22Rv1 (cell line): ENCODE measurements around the gene SNAPIN.

Experiments
- ZFX ChIP-seq: fragments of 450-650 bp; IDR thresholded peaks from 2 replicates; pipeline ENCODE4 v1.6.1; 2017; ENCODE audit warnings: antibody characterized with exemption, borderline replicate concordance
- TF ChIP-seq, protein P1 (sequence below): fragments of 450-650 bp; IDR thresholded peaks from 2 replicates; pipeline ENCODE4 v1.5.1; 2017; ENCODE audit warnings: mild to moderate bottlenecking

DNA sequence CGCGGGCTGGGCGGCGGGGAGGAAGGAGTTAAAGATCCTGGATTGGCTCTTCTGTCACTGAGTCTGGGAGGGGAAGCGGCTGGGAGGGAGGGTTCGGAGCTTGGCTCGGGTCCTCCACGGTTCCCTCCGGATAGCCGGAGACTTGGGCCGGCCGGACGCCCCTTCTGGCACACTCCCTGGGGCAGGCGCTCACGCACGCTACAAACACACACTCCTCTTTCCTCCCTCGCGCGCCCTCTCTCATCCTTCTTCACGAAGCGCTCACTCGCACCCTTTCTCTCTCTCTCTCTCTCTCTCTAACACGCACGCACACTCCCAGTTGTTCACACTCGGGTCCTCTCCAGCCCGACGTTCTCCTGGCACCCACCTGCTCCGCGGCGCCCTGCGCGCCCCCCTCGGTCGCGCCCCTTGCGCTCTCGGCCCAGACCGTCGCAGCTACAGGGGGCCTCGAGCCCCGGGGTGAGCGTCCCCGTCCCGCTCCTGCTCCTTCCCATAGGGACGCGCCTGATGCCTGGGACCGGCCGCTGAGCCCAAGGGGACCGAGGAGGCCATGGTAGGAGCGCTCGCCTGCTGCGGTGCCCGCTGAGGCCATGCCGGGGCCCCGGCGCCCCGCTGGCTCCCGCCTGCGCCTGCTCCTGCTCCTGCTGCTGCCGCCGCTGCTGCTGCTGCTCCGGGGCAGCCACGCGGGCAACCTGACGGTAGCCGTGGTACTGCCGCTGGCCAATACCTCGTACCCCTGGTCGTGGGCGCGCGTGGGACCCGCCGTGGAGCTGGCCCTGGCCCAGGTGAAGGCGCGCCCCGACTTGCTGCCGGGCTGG, 20.2 kb downstream of the SNAPIN start, which contains the start of gene NPR1:
- TF ChIP-seq, protein P1, sequence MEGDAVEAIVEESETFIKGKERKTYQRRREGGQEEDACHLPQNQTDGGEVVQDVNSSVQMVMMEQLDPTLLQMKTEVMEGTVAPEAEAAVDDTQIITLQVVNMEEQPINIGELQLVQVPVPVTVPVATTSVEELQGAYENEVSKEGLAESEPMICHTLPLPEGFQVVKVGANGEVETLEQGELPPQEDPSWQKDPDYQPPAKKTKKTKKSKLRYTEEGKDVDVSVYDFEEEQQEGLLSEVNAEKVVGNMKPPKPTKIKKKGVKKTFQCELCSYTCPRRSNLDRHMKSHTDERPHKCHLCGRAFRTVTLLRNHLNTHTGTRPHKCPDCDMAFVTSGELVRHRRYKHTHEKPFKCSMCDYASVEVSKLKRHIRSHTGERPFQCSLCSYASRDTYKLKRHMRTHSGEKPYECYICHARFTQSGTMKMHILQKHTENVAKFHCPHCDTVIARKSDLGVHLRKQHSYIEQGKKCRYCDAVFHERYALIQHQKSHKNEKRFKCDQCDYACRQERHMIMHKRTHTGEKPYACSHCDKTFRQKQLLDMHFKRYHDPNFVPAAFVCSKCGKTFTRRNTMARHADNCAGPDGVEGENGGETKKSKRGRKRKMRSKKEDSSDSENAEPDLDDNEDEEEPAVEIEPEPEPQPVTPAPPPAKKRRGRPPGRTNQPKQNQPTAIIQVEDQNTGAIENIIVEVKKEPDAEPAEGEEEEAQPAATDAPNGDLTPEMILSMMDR, result 0 out of 2 replicates have a peak, but pooled peaks have one; percentile 0
- no peak for TF ChIP-seq ZFX
